ENCODE data around the gene SDR42E1. TPM values are rescaled to one million over a fixed set of nuclear protein-coding genes. Genes with fewer than 3 reads are reported as not detected.

Gene SDR42E1
- total and polyA plus RNA-seq, 2 of the 13 experiments (the other 11 are each of a cell fraction or from before 2014, with no cell fraction given), result 0.01 to 0.13 TPM

- Histone ChIP-seq H3K36me3 (replicated peaks in 1 of 2; ENCODE audit: control insufficient read depth in 1 of 2, insufficient read depth in 2 of 2, low read length in 2 of 2) (no peaks in the 10 kb centered on the region), H3K4me2 (ENCODE audit: low read depth, low read length) (no peak overlapping the region), H3K9ac (ENCODE audit: insufficient read depth, low read depth, low read length) (no peak overlapping the region), H3K79me2 (ENCODE audit: insufficient read depth, low read length) (no peaks in the 10 kb centered on the region), H3K4me1 (ENCODE audit: insufficient read depth, low read length) (peaks cover 14% of the 10 kb centered on the region), H3K4me3 (replicated peaks in 1 of 3; ENCODE audit: insufficient read depth in 1 of 3, low read depth in 2 of 3, low read length in 3 of 3) (no peak overlapping the region), H2AFZ (ENCODE audit: low read length) (no peak overlapping the region), H3K27me3 (ENCODE audit: control insufficient read depth in 1 of 2, insufficient read depth in 2 of 2, low read length in 2 of 2) (peaks cover 0 to 4% of the 10 kb centered on the region in 2 experiments; a peak in 2 of 5 replicates), H3K9me3 (ENCODE audit: low read length) (no peaks in the 10 kb centered on the region), H4K20me1 (ENCODE audit: insufficient read depth, low read length) (no peaks in the 10 kb centered on the region), H3K27ac (ENCODE audit: extremely low read length, insufficient read depth, low read length) (no peak overlapping the region)
- ATAC-seq (peak; percentile 36), FAIRE-seq (peak; percentile 15), DNase-seq (ENCODE audit: low spot score) (peak; percentile 64)
- TF ChIP-seq FOSL2 (CRISPR knock-in tag; IDR thresholded peaks at IDR 0.05), result peak; percentile 38
- 0 out of 2 replicates have a peak, but pooled peaks have one; percentile 40 for TF ChIP-seq ZNF644 (CRISPR knock-in tag; IDR thresholded peaks at IDR 0.05; ENCODE audit: low read depth)
- no peak for TF ChIP-seq GLI4 (CRISPR knock-in tag; IDR thresholded peaks at IDR 0.05; ENCODE audit: borderline replicate concordance)
- in situ Hi-C loops (cut with HindIII; ENCODE audit: extremely low pct_ligation_motif_present, low pct_unique_long_range_greater_than_20kb), result no loop called here
- intact Hi-C loops (cut with micrococcal nuclease; ENCODE audit: unreplicated experiment), result loop anchor here (1.0 to 10.0 kb wide), 2 partner anchors 53 to 107 kb away; no protein-coding TSS in a partner anchor
- ChIA-PET CTCF (ENCODE audit: low intra/inter-chr PET ratio, low total read pairs) (interaction anchor here (1.1 to 1.7 kb wide), 2 partner anchors 107 to 233 kb away, joined by 3 to 6 read pairs; no protein-coding TSS in a partner anchor), POLR2A (interaction anchor here (1.4 to 1.6 kb wide), 2 partner anchors 46 to 683 kb away, joined by 3 to 4 read pairs; partner anchors contain the start of gene GAN)
- WGBS (ENCODE audit: low lambda C conversion rate), result 3% methylated on average over 2 of the region's 2 CpGs
- no TSS peak for BruUV-seq (replicated peaks)
These were observed 13.5 kb downstream of the SDR42E1 start for GRCh38 chr16:81997738-81998137.

- Histone ChIP-seq H3K27ac (ENCODE audit: extremely low read length, insufficient read depth, low read length) (no peak overlapping the region), H3K4me1 (ENCODE audit: insufficient read depth, low read length) (peaks cover 14% of the 10 kb centered on the region), H3K27me3 (ENCODE audit: control insufficient read depth in 1 of 2, insufficient read depth in 2 of 2, low read length in 2 of 2) (peaks cover 0 to 4% of the 10 kb centered on the region in 2 experiments; a peak in 2 of 5 replicates), H3K4me3 (replicated peaks in 1 of 3; ENCODE audit: insufficient read depth in 1 of 3, low read depth in 2 of 3, low read length in 3 of 3) (no peak overlapping the region), H3K9me3 (ENCODE audit: low read length) (no peaks in the 10 kb centered on the region), H3K9ac (ENCODE audit: insufficient read depth, low read depth, low read length) (no peak overlapping the region), H3K79me2 (ENCODE audit: insufficient read depth, low read length) (no peaks in the 10 kb centered on the region), H2AFZ (ENCODE audit: low read length) (no peak overlapping the region), H3K4me2 (ENCODE audit: low read depth, low read length) (no peak overlapping the region; the same call in 1 of the 2 replicates), H3K36me3 (replicated peaks in 1 of 2; ENCODE audit: control insufficient read depth in 1 of 2, insufficient read depth in 2 of 2, low read length in 2 of 2) (no peaks in the 10 kb centered on the region), H4K20me1 (ENCODE audit: insufficient read depth, low read length) (no peaks in the 10 kb centered on the region)
- peak; percentile 88 for ATAC-seq
- 27% methylated on average over 11 of the region's 11 CpGs for WGBS (ENCODE audit: low lambda C conversion rate)
- in situ Hi-C loops (cut with HindIII; ENCODE audit: extremely low pct_ligation_motif_present, low pct_unique_long_range_greater_than_20kb) (no loop called here), intact Hi-C loops (cut with micrococcal nuclease; ENCODE audit: unreplicated experiment) (loop anchor here (1.0 to 10.0 kb wide), 2 partner anchors 52 to 107 kb away; no protein-coding TSS in a partner anchor)
- peak; percentile 52 for DNase-seq (ENCODE audit: low spot score)
- ChIA-PET POLR2A (interaction anchor here (1.4 to 1.6 kb wide), 2 partner anchors 47 to 682 kb away, joined by 3 to 4 read pairs; partner anchors contain the start of gene GAN), CTCF (ENCODE audit: low intra/inter-chr PET ratio, low total read pairs) (interaction anchor here (1.1 to 1.7 kb wide), 2 partner anchors 106 to 234 kb away, joined by 3 to 6 read pairs; no protein-coding TSS in a partner anchor)
- FAIRE-seq, result peak; percentile 87
- BruUV-seq (replicated peaks), result no TSS peak
- TF ChIP-seq SNRNP70 (IDR thresholded peaks at IDR 0.05; ENCODE audit: low read depth, low read length) (no peak), KIAA2018 (CRISPR knock-in tag; IDR thresholded peaks at IDR 0.05; ENCODE audit: borderline replicate concordance) (no peak), ZNF614 (CRISPR knock-in tag; IDR thresholded peaks at IDR 0.05; ENCODE audit: borderline replicate concordance) (no peak)
These were observed 14.4 kb downstream of the SDR42E1 start for GRCh38 chr16:81996664-81997509.
